Neural cell (in vitro differentiated cells): ENCODE data around the gene SH3RF3. TPM values are rescaled to one million over a fixed set of nuclear protein-coding genes. Genes with fewer than 3 reads are reported as not detected.

Experiments
- H2AFZ ChIP-seq: fragments of 200-600, 300-800 bp; sonication (generic), shearing (Covaris generic); 2 replicates; pipeline ENCODE4 v1.6.0; 2014; ENCODE audit warnings: low read depth, mild to moderate bottlenecking, antibody characterized with exemption, low read length, moderate library complexity
- H3F3A ChIP-seq: fragments of 200-600 bp; shearing (Covaris generic); 2 replicates; pipeline ENCODE4 v1.6.1; 2016; ENCODE audit warnings: mild to moderate bottlenecking, moderate library complexity, mixed read lengths, antibody characterized with exemption, low read length; ENCODE audit not compliant: insufficient read depth, poor library complexity, severe bottlenecking
- H3K27ac ChIP-seq: fragments of 200-600, 300-800 bp; sonication (generic), shearing (Covaris generic); 2 replicates; pipeline ENCODE4 v1.5.1; 2014; ENCODE audit warnings: mild to moderate bottlenecking, low read length, moderate library complexity
- H3K27me3 ChIP-seq: fragments of 300-800, 200-600 bp; sonication (generic), shearing (Covaris generic); 2 replicates; pipeline ENCODE4 v1.6.0; 2014; ENCODE audit warnings: mild to moderate bottlenecking, low read depth, low read length, moderate library complexity; ENCODE audit not compliant: insufficient read depth
- H3K36me3 ChIP-seq: fragments of 300-800, 200-600 bp; sonication (generic), shearing (Covaris generic); 2 replicates; pipeline ENCODE4 v1.5.1; 2014; ENCODE audit warnings: mild to moderate bottlenecking, antibody characterized with exemption, low read length, moderate library complexity; ENCODE audit not compliant: insufficient read depth
- H3K4me2 ChIP-seq: fragments of 300-800, 200-600 bp; sonication (generic), shearing (Covaris generic); 2 replicates; pipeline ENCODE4 v1.6.0; 2014; ENCODE audit warnings: mild to moderate bottlenecking, low read length
- H3K4me3 ChIP-seq: fragments of 300-800, 200-600 bp; sonication (generic), shearing (Covaris generic); 2 replicates; pipeline ENCODE4 v1.5.1; 2014; ENCODE audit warnings: mild to moderate bottlenecking, low read length, moderate library complexity
- H3K79me2 ChIP-seq: fragments of 200-600 bp; shearing (Covaris generic); replicated peaks from 2 replicates; pipeline ENCODE4 v1.6.0; 2014; ENCODE audit warnings: mild to moderate bottlenecking, low read length, moderate library complexity; ENCODE audit not compliant: insufficient read depth
- H3K9ac ChIP-seq: fragments of 300-800, 200-600 bp; sonication (generic), shearing (Covaris generic); 2 replicates; pipeline ENCODE4 v1.6.1; 2016; ENCODE audit warnings: mild to moderate bottlenecking, low read length, mixed read lengths
- H3K9me2 ChIP-seq: fragments of 200-600 bp; shearing (Covaris generic); 2 replicates; pipeline ENCODE4 v1.6.1; 2016; ENCODE audit warnings: mild to moderate bottlenecking, low read length, mixed read lengths; ENCODE audit not compliant: insufficient read depth
- H3K9me3 ChIP-seq: fragments of 200-600, 300-800 bp; sonication (generic), shearing (Covaris generic); 2 replicates; pipeline ENCODE4 v1.6.1; 2016; ENCODE audit warnings: mild to moderate bottlenecking, mixed run types, low read length, moderate library complexity, mixed read lengths
- H4K20me1 ChIP-seq: fragments of 200-600 bp; shearing (Covaris generic); 2 replicates; pipeline ENCODE4 v1.6.1; 2016; ENCODE audit warnings: mild to moderate bottlenecking, mixed run types; ENCODE audit not compliant: insufficient read depth
- CTCF ChIP-seq: fragments of 450-650 bp; IDR thresholded peaks from 2 replicates; pipeline ENCODE4 v1.5.1; 2014; ENCODE audit warnings: antibody characterized with exemption, mild to moderate bottlenecking, moderate library complexity; ENCODE audit not compliant: poor library complexity, severe bottlenecking
- EP300 ChIP-seq: fragments of 450-650 bp; conservative IDR thresholded peaks from 2 replicates; pipeline ENCODE4 v1.6.1; 2014; ENCODE audit warnings: antibody characterized with exemption, mild to moderate bottlenecking, moderate library complexity; ENCODE audit not compliant: poor library complexity, severe bottlenecking
- EZH2 ChIP-seq: fragments of 200-600, 300-800 bp; shearing (Covaris generic), sonication (generic); IDR thresholded peaks from 2 replicates; pipeline ENCODE4 v1.6.1; 2014; ENCODE audit warnings: antibody characterized with exemption, low read length, borderline replicate concordance, mild to moderate bottlenecking; ENCODE audit not compliant: insufficient read depth, poor library complexity, severe bottlenecking
- MXI1 ChIP-seq: fragments of 450-650 bp; conservative IDR thresholded peaks from 2 replicates; pipeline ENCODE4 v1.6.1; 2014; ENCODE audit warnings: antibody characterized with exemption, mild to moderate bottlenecking; ENCODE audit not compliant: poor library complexity, severe bottlenecking
- POLR2AphosphoS5 ChIP-seq: IDR thresholded peaks from 2 replicates; pipeline ENCODE4 v1.6.1; 2012
- RAD21 ChIP-seq: fragments of 450-650 bp; conservative IDR thresholded peaks from 2 replicates; pipeline ENCODE4 v1.6.1; 2014; ENCODE audit warnings: antibody characterized with exemption, mild to moderate bottlenecking, moderate library complexity
- REST ChIP-seq: IDR thresholded peaks from 2 replicates; pipeline ENCODE4 v1.6.1; 2012; ENCODE audit warnings: borderline replicate concordance
- SMC3 ChIP-seq: fragments of 450-650 bp; conservative IDR thresholded peaks from 2 replicates; pipeline ENCODE4 v1.6.1; 2014; ENCODE audit warnings: antibody characterized with exemption, mild to moderate bottlenecking, moderate library complexity; ENCODE audit not compliant: poor library complexity
- TAF1 ChIP-seq: IDR thresholded peaks from 2 replicates; pipeline ENCODE4 v1.6.1; 2012; ENCODE audit warnings: low read depth
- polyA plus RNA-seq: library from polyadenylated mRNA; depleted of rRNA; stranded (reverse); fragments of >200 nt; gene quantifications from 2 replicates; pipeline ENCODE4 v1.2.3, GENCODE V29; 2014

Gene SH3RF3
- polyA plus RNA-seq, 1 donor from 2014 or later, result 0.53 TPM

- Histone ChIP-seq H3K9me2 (no peaks in the 10 kb centered on the region), H3K27ac (no peak overlapping the region), H3F3A (no peaks in the 10 kb centered on the region), H3K9me3 (no peaks in the 10 kb centered on the region), H4K20me1 (no peaks in the 10 kb centered on the region), H3K36me3 (no peaks in the 10 kb centered on the region), H3K9ac (no peak overlapping the region), H3K27me3 (no peaks in the 10 kb centered on the region), H3K4me2 (no peak overlapping the region), H3K79me2 (no peaks in the 10 kb centered on the region), H3K4me3 (no peak overlapping the region), H2AFZ (no peak overlapping the region)
- TF ChIP-seq POLR2AphosphoS5, result no peak
- no peak for TF ChIP-seq CTCF
- TF ChIP-seq SMC3, result no peak
- TF ChIP-seq EZH2, result no peak
These were observed 246.1 kb downstream of the SH3RF3 start for GRCh38 chr2:109375131-109375561.

GRCh38 chr2:109375656-109376055 lies 246.7 kb downstream of the SH3RF3 start:
- H2AFZ ChIP-seq, result no peak overlapping the region
- no peak overlapping the region for H3K4me2 ChIP-seq
- H3K9me3 ChIP-seq, result no peaks in the 10 kb centered on the region
- H3K27ac ChIP-seq, result no peak overlapping the region
- H3K9ac ChIP-seq, result no peak overlapping the region
- TF ChIP-seq RAD21 (no peak), EP300 (no peak), TAF1 (no peak), MXI1 (no peak), REST (no peak), POLR2AphosphoS5 (no peak), EZH2 (no peak), SMC3 (no peak)
- no peaks in the 10 kb centered on the region for H4K20me1 ChIP-seq
- H3F3A ChIP-seq, result no peaks in the 10 kb centered on the region
- no peaks in the 10 kb centered on the region for H3K27me3 ChIP-seq
- no peak overlapping the region for H3K4me3 ChIP-seq
- no peaks in the 10 kb centered on the region for H3K79me2 ChIP-seq
- H3K36me3 ChIP-seq, result no peaks in the 10 kb centered on the region
- H3K9me2 ChIP-seq, result no peaks in the 10 kb centered on the region

- H3K27me3 ChIP-seq, result no peaks in the 10 kb centered on the region
- no peaks in the 10 kb centered on the region for H3F3A ChIP-seq
- no peaks in the 10 kb centered on the region for H3K79me2 ChIP-seq
- no peaks in the 10 kb centered on the region for H4K20me1 ChIP-seq
- no peak overlapping the region for H3K9ac ChIP-seq
- no peak overlapping the region for H3K4me2 ChIP-seq
- no peak overlapping the region for H3K27ac ChIP-seq
- H2AFZ ChIP-seq, result no peak overlapping the region
- TF ChIP-seq POLR2AphosphoS5, result no peak
- TF ChIP-seq EZH2, result no peak
- TF ChIP-seq EP300, result no peak
- no peak for TF ChIP-seq REST
- no peak for TF ChIP-seq CTCF
- TF ChIP-seq TAF1, result no peak
- no peak for TF ChIP-seq MXI1
- no peak for TF ChIP-seq SMC3
- no peak for TF ChIP-seq RAD21
- no peaks in the 10 kb centered on the region for H3K9me3 ChIP-seq
- H3K9me2 ChIP-seq, result no peaks in the 10 kb centered on the region
- no peak overlapping the region for H3K4me3 ChIP-seq
- H3K36me3 ChIP-seq, result no peaks in the 10 kb centered on the region
These were observed 247.1 kb downstream of the SH3RF3 start for GRCh38 chr2:109376115-109376514.
